H1 (cell line): ENCODE data around the gene CELF2. TPM values are rescaled to one million over a fixed set of nuclear protein-coding genes. Genes with fewer than 3 reads are reported as not detected.
A peak's percentile ranks its signal among the peaks of the same experiment; 100 is the strongest.

Source experiments
- CTCF ChIA-PET: fragments of 300-600 bp; sonication (Branson Sonifier 250); formaldehyde crosslinking; loops from one replicate; lab custom pipeline; 2021; ENCODE audit not compliant: partially characterized antibody; lab: Charles Lee
- POLR2A ChIA-PET: fragments of 300-600 bp; sonication (Branson Sonifier 250); formaldehyde crosslinking; loops from one replicate; lab custom pipeline; 2021; ENCODE audit warnings: inconsistent platforms; ENCODE audit not compliant: partially characterized antibody; lab: Charles Lee
- DNase-seq, 2 experiments: peaks; one replicate each; pipeline versions ENCODE4 v3.0.0 to v3.0.0-alpha.2; 2010 to 2022; ENCODE audit warnings: low spot score in 2 of 2, low read depth in 1 of 2, mixed read lengths in 1 of 2
- FAIRE-seq: peaks from 2 replicates; lab custom pipeline; 2011; peaks lifted over from hg19 to GRCh38; lab: Jason Lieb, UNC
- H2AFZ ChIP-seq: 2 replicates; pipeline ENCODE4 v1.8.1; 2012; ENCODE audit warnings: low read length, inconsistent platforms
- H2AK5ac ChIP-seq: 2 replicates; pipeline ENCODE4 v1.6.1; 2013; ENCODE audit warnings: low read depth, low read length
- H2BK120ac ChIP-seq: replicated peaks from 2 replicates; pipeline ENCODE3; 2013; ENCODE audit warnings: low read depth, low read length, inconsistent platforms
- H2BK12ac ChIP-seq: 2 replicates; pipeline ENCODE4 v1.6.1; 2013; ENCODE audit warnings: low read depth, low read length
- H2BK15ac ChIP-seq: 2 replicates; pipeline ENCODE4 v1.6.1; 2013; ENCODE audit warnings: low read length
- H2BK20ac ChIP-seq: 2 replicates; pipeline ENCODE4 v1.6.1; 2013; ENCODE audit warnings: low read length
- H2BK5ac ChIP-seq: 2 replicates; pipeline ENCODE4 v1.6.1; 2013; ENCODE audit warnings: low read depth, low read length
- H3K14ac ChIP-seq: 2 replicates; pipeline ENCODE4 v1.6.1; 2013; ENCODE audit warnings: inconsistent platforms; ENCODE audit not compliant: insufficient read length
- H3K18ac ChIP-seq: 2 replicates; pipeline ENCODE4 v1.6.1; 2013; ENCODE audit warnings: low read length; ENCODE audit errors: extremely low read depth
- H3K23ac ChIP-seq: 2 replicates; pipeline ENCODE4 v1.6.1; 2013; ENCODE audit warnings: inconsistent platforms; ENCODE audit not compliant: insufficient read length
- H3K23me2 ChIP-seq: 2 replicates; pipeline ENCODE4 v1.6.1; 2013; ENCODE audit warnings: low read depth, low read length
- H3K27ac ChIP-seq: 2 replicates; pipeline ENCODE4 v1.6.1; 2011; ENCODE audit warnings: low read depth, low read length, inconsistent platforms
- H3K27me3 ChIP-seq, 4 experiments: replicated peaks in 1 of 4; 1 replicate in 1 of 4; 2 replicates in 3 of 4; pipeline versions ENCODE4 v1.6.1 to v1.8.1; 2011 to 2013; ENCODE audit warnings: low read length in 3 of 4, mild to moderate bottlenecking in 3 of 4, inconsistent platforms in 2 of 4, mixed read lengths in 2 of 4, moderate library complexity in 1 of 4; ENCODE audit not compliant: control insufficient read depth in 3 of 4, insufficient read depth in 3 of 4; ENCODE audit errors: extremely low read depth in 1 of 4
- H3K36me3 ChIP-seq, 4 experiments: 2 replicates each; pipeline versions ENCODE4 v1.6.1 to v1.8.1; 2011 to 2013; ENCODE audit warnings: mild to moderate bottlenecking in 4 of 4, low read length in 3 of 4, moderate library complexity in 2 of 4, control low read depth in 1 of 4, inconsistent platforms in 1 of 4; ENCODE audit not compliant: insufficient read depth in 4 of 4, control insufficient read depth in 2 of 4
- H3K4ac ChIP-seq: replicated peaks from 2 replicates; pipeline ENCODE3; 2013; ENCODE audit warnings: low read length, low read depth, mixed read lengths, inconsistent platforms; ENCODE audit not compliant: insufficient read length
- H3K4me1 ChIP-seq, 4 experiments: replicated peaks in 1 of 4; 1 replicate in 1 of 4; 2 replicates in 3 of 4; pipeline versions ENCODE4 v1.6.1 to v1.8.1; 2011 to 2013; ENCODE audit warnings: low read length in 3 of 4, inconsistent platforms in 2 of 4, mixed read lengths in 1 of 4; ENCODE audit not compliant: insufficient read depth in 4 of 4, control insufficient read depth in 3 of 4
- H3K4me2 ChIP-seq, 2 experiments: 2 replicates each; pipeline versions ENCODE4 v1.6.1 to v1.8.1; 2011 to 2013; ENCODE audit warnings: low read depth in 2 of 2, low read length in 2 of 2, control low read depth in 1 of 2, inconsistent platforms in 1 of 2, mild to moderate bottlenecking in 1 of 2; ENCODE audit not compliant: insufficient read depth in 1 of 2
- H3K4me3 ChIP-seq, 4 experiments: fragments of 200-600, 300-600 bp in 1 of 4; sonication (generic), shearing (Covaris generic), sonication (Bioruptor Twin) in 1 of 4; 2 replicates each; pipeline versions ENCODE4 v1.5.1 to v1.8.1; 2011 to 2016; ENCODE audit warnings: low read length in 4 of 4, low read depth in 3 of 4, control low read depth in 2 of 4, inconsistent platforms in 2 of 4, mild to moderate bottlenecking in 2 of 4, mixed read lengths in 1 of 4, moderate library complexity in 1 of 4; ENCODE audit not compliant: insufficient read depth in 2 of 4; ENCODE audit errors: extremely low read depth in 1 of 4
- H3K56ac ChIP-seq: replicated peaks from 2 replicates; pipeline ENCODE3; 2013; ENCODE audit warnings: low read depth, mild to moderate bottlenecking, mixed read lengths, low read length, inconsistent platforms; ENCODE audit not compliant: insufficient read length
- H3K79me1 ChIP-seq: 2 replicates; pipeline ENCODE4 v1.6.1; 2013; ENCODE audit warnings: low read depth, low read length, control low read depth
- H3K79me2 ChIP-seq, 2 experiments: 2 replicates each; pipeline versions ENCODE4 v1.6.1 to v1.8.1; 2012 to 2013; ENCODE audit warnings: low read length in 2 of 2, mild to moderate bottlenecking in 2 of 2, inconsistent platforms in 1 of 2; ENCODE audit not compliant: insufficient read depth in 2 of 2, control insufficient read depth in 1 of 2
- H3K9ac ChIP-seq, 4 experiments: replicated peaks in 1 of 4; 1 replicate in 1 of 4; 2 replicates in 3 of 4; pipeline versions ENCODE4 v1.6.1 to v1.8.1; 2011 to 2013; ENCODE audit warnings: low read depth in 3 of 4, low read length in 3 of 4, control low read depth in 2 of 4, mild to moderate bottlenecking in 2 of 4, moderate library complexity in 2 of 4, inconsistent platforms in 1 of 4; ENCODE audit errors: extremely low read depth in 1 of 4
- H3K9me3 ChIP-seq, 2 experiments: 2 replicates each; pipeline versions ENCODE4 v1.6.1 to v1.8.1; 2012 to 2013; ENCODE audit warnings: mild to moderate bottlenecking in 2 of 2, moderate library complexity in 2 of 2, control low read depth in 1 of 2, inconsistent platforms in 1 of 2, low read depth in 1 of 2, low read length in 1 of 2, mixed read lengths in 1 of 2; ENCODE audit not compliant: insufficient read depth in 2 of 2
- H4K20me1 ChIP-seq, 2 experiments: replicated peaks in 1 of 2; 2 replicates each; pipeline versions ENCODE3 to v1.8.1; 2011 to 2013; ENCODE audit warnings: inconsistent platforms in 2 of 2, low read length in 2 of 2, mild to moderate bottlenecking in 1 of 2; ENCODE audit not compliant: insufficient read depth in 2 of 2, control insufficient read depth in 1 of 2
- H4K5ac ChIP-seq: 2 replicates; pipeline ENCODE4 v1.6.1; 2013; ENCODE audit warnings: low read length, low read depth, mixed read lengths, inconsistent platforms; ENCODE audit not compliant: insufficient read length
- H4K8ac ChIP-seq: 2 replicates; pipeline ENCODE4 v1.8.0; 2013; ENCODE audit warnings: mild to moderate bottlenecking, moderate library complexity, low read length, inconsistent platforms; ENCODE audit not compliant: insufficient read depth; ENCODE audit errors: extremely low read depth
- H4K91ac ChIP-seq: replicated peaks from 2 replicates; pipeline ENCODE3; 2013; ENCODE audit warnings: low read length, mixed read lengths, inconsistent platforms; ENCODE audit not compliant: insufficient read length
- KDM1A ChIP-seq: fragments of 200-600, 300-600 bp; sonication (generic); IDR thresholded peaks from 2 replicates; pipeline ENCODE4 v1.7.1; 2016; ENCODE audit warnings: mild to moderate bottlenecking, low read length, borderline replicate concordance
- RFX5 ChIP-seq: IDR thresholded peaks from 2 replicates; pipeline ENCODE4 v1.6.1; 2011; ENCODE audit warnings: low read depth, low read length, improper control_type of control experiment, borderline replicate concordance
- WGBS, 2 experiments: shearing (Covaris generic) in 1 of 2; methylation state at CpG; one replicate each; pipeline versions ENCODE4 v1.1.6 to v1.1.7; 2013 to 2015; ENCODE audit warnings: low lambda C conversion rate in 2 of 2, mixed read lengths in 2 of 2, inconsistent platforms in 1 of 2, low coverage in 1 of 2, missing lambda C conversion rate in 1 of 2; ENCODE audit not compliant: insufficient replicate concordance in 2 of 2, insufficient coverage in 1 of 2, insufficient read length in 1 of 2; ENCODE audit errors: extremely low coverage in 1 of 2, missing lambda C conversion rate in 1 of 2; 5-methylcytosine and 5-hydroxymethylcytosine counted together
- polyA plus RNA-seq, 7 experiments: library from polyadenylated mRNA; depleted of rRNA in 3 of 7; stranded (reverse) in 5 of 7; unstranded in 2 of 7; fragments of >200 nt in 5 of 7; fragments of 200-250 nt in 2 of 7; gene quantifications; 1 replicate in 5 of 7; 2 replicates in 1 of 7; 4 replicates in 1 of 7; pipeline versions ENCODE4 v1.2.1 to v1.2.3, GENCODE V29; 2011 to 2013; ENCODE audit warnings: missing spikeins in 2 of 7, mixed read lengths in 2 of 7
- total RNA-seq: library from RNA; stranded (reverse); fragmentation: NEBNext Ultra II Directional; extraction: Animal tissue kit (Norgen Biotek cat#: 25700); gene quantifications from 2 replicates; pipeline ENCODE4 v1.2.1, GENCODE V29; 2021

The CELF2 gene
- total and polyA plus RNA-seq, 2 of the 8 experiments (the other 6 are each of a cell fraction or from before 2014, with no cell fraction given), result 18.3 to 22.7 TPM

- Histone ChIP-seq H3K79me1 (no peaks in the 10 kb centered on the region), H4K20me1 (no peaks in the 10 kb centered on the region), H3K23me2 (no peaks in the 10 kb centered on the region), H2BK120ac (no peak overlapping the region), H4K8ac (no peak overlapping the region), H3K79me2 (no peaks in the 10 kb centered on the region), H3K23ac (no peak overlapping the region), H2BK5ac (no peak overlapping the region), H3K27ac (no peak overlapping the region), H3K9me3 (no peaks in the 10 kb centered on the region), H2BK20ac (no peak overlapping the region), H2AK5ac (no peak overlapping the region), H3K4me2 (no peak overlapping the region), H4K91ac (no peak overlapping the region), H3K27me3 (no peaks in the 10 kb centered on the region), H3K56ac (no peak overlapping the region), H3K9ac (no peak overlapping the region), H4K5ac (no peak overlapping the region), H3K18ac (no peak overlapping the region), H2BK15ac (no peak overlapping the region), H2AFZ (no peak overlapping the region), H3K14ac (no peak overlapping the region), H3K36me3 (no peaks in the 10 kb centered on the region), H3K4me3 (no peak overlapping the region), H3K4ac (no peak overlapping the region), H3K4me1 (no peaks in the 10 kb centered on the region), H2BK12ac (no peak overlapping the region)
- no peak for FAIRE-seq
- 78% methylated on average over 6 of the region's 6 CpGs; no CpG with 5 or more reads in 1 of the 2 experiments for WGBS, 2 experiments
- no peak for DNase-seq
- no peak for TF ChIP-seq RFX5
- TF ChIP-seq KDM1A, result peak; percentile 17; the same call in 1 of the 2 replicates
- POLR2A ChIA-PET, result no interaction called here
- CTCF ChIA-PET, result interaction anchor here (0.6 to 2.3 kb wide), 2 partner anchors 11 to 1772 kb away, joined by 3 to 11 read pairs; no protein-coding TSS in a partner anchor
These were observed 361.2 kb downstream of the CELF2 start for GRCh38 chr10:11378835-11379234.
